ENCODE measurements around the gene EPHB1. TPM values are rescaled to one million over a fixed set of nuclear protein-coding genes. Genes with fewer than 3 reads are reported as not detected.

Gene EPHB1
- total RNA-seq, 1 donor = 0.36 TPM

DNA sequence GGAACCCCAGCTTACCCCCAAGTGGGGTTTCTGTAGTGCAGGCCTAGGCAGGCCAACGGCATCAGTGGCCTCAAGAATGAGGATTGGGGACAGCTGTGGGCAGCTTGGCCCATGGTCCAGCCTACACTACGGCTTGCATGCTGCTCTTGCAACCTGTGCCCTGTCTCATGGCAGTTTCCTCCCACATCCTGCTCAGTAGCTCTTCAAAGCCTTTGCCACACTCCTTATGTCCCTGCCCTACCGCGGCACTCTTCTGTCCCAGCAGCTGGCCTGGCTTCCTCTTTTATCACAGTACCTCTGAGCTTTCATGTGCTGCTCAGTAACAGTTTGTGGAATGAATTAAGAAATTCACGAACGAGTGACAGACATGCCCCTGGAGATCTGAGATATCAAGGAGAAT, 431.0 kb downstream of the EPHB1 start:
- no peaks in the 10 kb centered on the region for H3K79me2 ChIP-seq (ENCODE audit: insufficient read depth, low read length)
- no peak overlapping the region for H3K4me3 ChIP-seq (ENCODE audit: insufficient read depth, low read length)
- no peak overlapping the region for H3K4me2 ChIP-seq (ENCODE audit: insufficient read depth, low read length)
- TF ChIP-seq CTCF (IDR thresholded peaks at IDR 0.05; ENCODE audit: extremely low read depth, low read depth, low read length) = no peak
- H4K20me1 ChIP-seq (ENCODE audit: insufficient read depth, low read length) = no peaks in the 10 kb centered on the region
- H3K9me3 ChIP-seq (ENCODE audit: low read depth, low read length) = no peaks in the 10 kb centered on the region
- H2AFZ ChIP-seq (ENCODE audit: low read length) = no peak overlapping the region
- no peak overlapping the region for H3K27ac ChIP-seq (ENCODE audit: low read depth, low read length)
- no peak for DNase-seq (ENCODE audit: insufficient read length, low spot score, missing footprints)
- no peaks in the 10 kb centered on the region for H3K4me1 ChIP-seq (ENCODE audit: insufficient read depth, low read length)
- H3K36me3 ChIP-seq (ENCODE audit: insufficient read depth, low read length) = no peaks in the 10 kb centered on the region
- H3K27me3 ChIP-seq (ENCODE audit: insufficient read depth, low read length) = no peaks in the 10 kb centered on the region

GRCh38 chr3:135228201-135228600, 433.1 kb downstream of the EPHB1 start:
- Histone ChIP-seq H2AFZ (ENCODE audit: low read length) (no peak overlapping the region), H4K20me1 (ENCODE audit: insufficient read depth, low read length) (no peaks in the 10 kb centered on the region), H3K4me3 (ENCODE audit: insufficient read depth, low read length) (no peak overlapping the region), H3K27ac (ENCODE audit: low read depth, low read length) (no peak overlapping the region), H3K4me1 (ENCODE audit: insufficient read depth, low read length) (no peaks in the 10 kb centered on the region), H3K4me2 (ENCODE audit: insufficient read depth, low read length) (no peak overlapping the region), H3K79me2 (ENCODE audit: insufficient read depth, low read length) (no peaks in the 10 kb centered on the region), H3K27me3 (ENCODE audit: insufficient read depth, low read length) (no peaks in the 10 kb centered on the region), H3K36me3 (ENCODE audit: insufficient read depth, low read length) (no peaks in the 10 kb centered on the region), H3K9me3 (ENCODE audit: low read depth, low read length) (no peaks in the 10 kb centered on the region)
- DNase-seq (ENCODE audit: insufficient read length, low spot score, missing footprints) = no peak
- TF ChIP-seq CTCF (IDR thresholded peaks at IDR 0.05; ENCODE audit: extremely low read depth, low read depth, low read length) = no peak

- Histone ChIP-seq H3K36me3 (ENCODE audit: insufficient read depth, low read length) (no peaks in the 10 kb centered on the region), H3K4me3 (ENCODE audit: insufficient read depth, low read length) (no peak overlapping the region), H4K20me1 (ENCODE audit: insufficient read depth, low read length) (no peaks in the 10 kb centered on the region), H3K27ac (ENCODE audit: low read depth, low read length) (no peak overlapping the region), H3K79me2 (ENCODE audit: insufficient read depth, low read length) (no peaks in the 10 kb centered on the region), H2AFZ (ENCODE audit: low read length) (no peak overlapping the region), H3K4me1 (ENCODE audit: insufficient read depth, low read length) (no peaks in the 10 kb centered on the region), H3K9me3 (ENCODE audit: low read depth, low read length) (no peaks in the 10 kb centered on the region), H3K27me3 (ENCODE audit: insufficient read depth, low read length) (no peaks in the 10 kb centered on the region), H3K4me2 (ENCODE audit: insufficient read depth, low read length) (no peak overlapping the region)
- TF ChIP-seq CTCF (IDR thresholded peaks at IDR 0.05; ENCODE audit: extremely low read depth, low read depth, low read length) = no peak
- DNase-seq (ENCODE audit: insufficient read length, low spot score, missing footprints) = no peak
Measured at GRCh38 chr3:135229018-135229495, 434.0 kb downstream of the EPHB1 start.

GRCh38 chr3:135231737-135232136, 436.7 kb downstream of the EPHB1 start:
- Histone ChIP-seq H3K27me3 (ENCODE audit: insufficient read depth, low read length) (no peaks in the 10 kb centered on the region), H3K9me3 (ENCODE audit: low read depth, low read length) (no peaks in the 10 kb centered on the region), H3K4me1 (ENCODE audit: insufficient read depth, low read length) (no peaks in the 10 kb centered on the region), H3K27ac (ENCODE audit: low read depth, low read length) (no peak overlapping the region), H3K4me2 (ENCODE audit: insufficient read depth, low read length) (no peak overlapping the region), H4K20me1 (ENCODE audit: insufficient read depth, low read length) (no peaks in the 10 kb centered on the region), H3K36me3 (ENCODE audit: insufficient read depth, low read length) (no peaks in the 10 kb centered on the region), H3K79me2 (ENCODE audit: insufficient read depth, low read length) (no peaks in the 10 kb centered on the region), H3K4me3 (ENCODE audit: insufficient read depth, low read length) (no peak overlapping the region), H2AFZ (ENCODE audit: low read length) (no peak overlapping the region)
- DNase-seq (ENCODE audit: insufficient read length, low spot score, missing footprints) = no peak
- no peak for TF ChIP-seq CTCF (IDR thresholded peaks at IDR 0.05; ENCODE audit: extremely low read depth, low read depth, low read length)

Data from osteoblast (primary cell).